ENCODE measurements around the gene ACRV1. TPM values are rescaled to one million over a fixed set of nuclear protein-coding genes. Genes with fewer than 3 reads are reported as not detected.

Gene ACRV1
- total and polyA plus RNA-seq, 2 experiments from 2014 or later, result 0.65 TPM; not detected in 1

GRCh38 chr11:125645871-125646270 lies 34.8 kb downstream of the ACRV1 start (continued):
- TF ChIP-seq EZH2phosphoT487 (IDR thresholded peaks at IDR 0.05; ENCODE audit: unreplicated experiment) (no peak), REST (IDR thresholded peaks at IDR 0.05; ENCODE audit: unreplicated experiment) (no peak)

- Mint-ChIP-seq H3K27ac (no peak overlapping the region), H3K4me1 (no peaks in the 10 kb centered on the region), H3K9me3 (no peaks in the 10 kb centered on the region), H3K27me3 (ENCODE audit: insufficient read depth, low read depth, poor library complexity) (no peaks in the 10 kb centered on the region), H3K4me3 (no peak overlapping the region), H3K36me3 (ENCODE audit: low read depth) (peaks cover 76% of the 10 kb centered on the region)
- Histone ChIP-seq H3K27ac (ENCODE audit: low read depth) (no peak overlapping the region), H3K4me3 (no peak overlapping the region), H3K36me3 (ENCODE audit: insufficient read depth) (peaks cover 64% of the 10 kb centered on the region), H3K79me2 (replicated peaks; ENCODE audit: insufficient read depth) (0 out of 2 replicates have a peak, but pooled peaks cover 8% of the 10 kb centered on the region), H3K9me2 (ENCODE audit: insufficient read depth) (no peaks in the 10 kb centered on the region), H3F3A (replicated peaks; ENCODE audit: low read depth) (no peaks in the 10 kb centered on the region), H2AFZ (no peak overlapping the region), H3K27me3 (ENCODE audit: insufficient read depth) (no peaks in the 10 kb centered on the region), H3K4me1 (ENCODE audit: insufficient read depth) (no peaks in the 10 kb centered on the region), H3K4me2 (no peak overlapping the region), H4K20me1 (replicated peaks; ENCODE audit: insufficient read depth) (peaks cover 14% of the 10 kb centered on the region)
- DNase-seq (ENCODE audit: low spot score) (no peak), ATAC-seq (no peak)
- TF ChIP-seq ZNF331 (CRISPR knock-in tag; IDR thresholded peaks at IDR 0.05; ENCODE audit: low read depth) (no peak), ETS1 (IDR thresholded peaks at IDR 0.05) (no peak), ZNF114 (CRISPR knock-in tag; IDR thresholded peaks at IDR 0.05) (no peak), STAT1 (IDR thresholded peaks at IDR 0.05; ENCODE audit: unreplicated experiment) (no peak), CTCF (conservative IDR thresholded peaks at IDR 0.05; ENCODE audit: low read depth in 2 of 2) (no peak), EZH2phosphoT487 (IDR thresholded peaks at IDR 0.05; ENCODE audit: unreplicated experiment) (no peak), ZNF462 (CRISPR knock-in tag; IDR thresholded peaks at IDR 0.05) (no peak), NANOG (IDR thresholded peaks at IDR 0.05; ENCODE audit: borderline replicate concordance) (no peak), CREB1 (CRISPR knock-in tag; IDR thresholded peaks at IDR 0.05; ENCODE audit: low read depth) (no peak)
These were observed 42.3 kb downstream of the ACRV1 start for GRCh38 chr11:125638315-125638714.
